ENCODE data around the gene ARHGAP1. TPM values are rescaled to one million over a fixed set of nuclear protein-coding genes. Genes with fewer than 3 reads are reported as not detected.

Gene ARHGAP1
- total RNA-seq, 1 donor from 2014 or later: 104 TPM

GRCh38 chr11:46743043-46743442, 42.6 kb upstream of the ARHGAP1 start:
- Histone ChIP-seq H3K27me3 (no peaks in the 10 kb centered on the region), H3K4me1 (no peaks in the 10 kb centered on the region), H3K36me3 (peaks cover 39 to 67% of the 10 kb centered on the region in 2 donors), H3K9me3 (no peaks in the 10 kb centered on the region), H3K4me3 (no peak overlapping the region), H3K27ac (peak overlapping the region; percentile 18 to 72)
- DNase-seq (ENCODE audit: low spot score in 2 of 2): peak in 1 of 2 donors; percentile 27
- intact Hi-C loops (cut with DNase I): no loop called here
- no peak for TF ChIP-seq CTCF (IDR thresholded peaks at IDR 0.05)

GRCh38 chr11:46741600-46742484, 41.4 kb upstream of the ARHGAP1 start:
- H3K4me3 ChIP-seq: no peak overlapping the region
- no peaks in the 10 kb centered on the region for H3K9me3 ChIP-seq
- no peaks in the 10 kb centered on the region for H3K4me1 ChIP-seq
- peak in 1 of 2 donors; percentile 48 for DNase-seq (ENCODE audit: low spot score in 2 of 2)
- H3K27ac ChIP-seq: peak overlapping the region; percentile 18 to 72
- intact Hi-C loops (cut with DNase I): no loop called here
- no peak for TF ChIP-seq CTCF (IDR thresholded peaks at IDR 0.05)
- H3K36me3 ChIP-seq: peaks cover 31 to 55% of the 10 kb centered on the region in 2 donors
- H3K27me3 ChIP-seq: no peaks in the 10 kb centered on the region

- no peak for DNase-seq (ENCODE audit: low spot score in 2 of 2)
- TF ChIP-seq CTCF (IDR thresholded peaks at IDR 0.05): no peak
- H3K9me3 ChIP-seq: no peaks in the 10 kb centered on the region
- H3K27me3 ChIP-seq: no peaks in the 10 kb centered on the region
- peaks cover 16 to 31% of the 10 kb centered on the region in 2 donors for H3K36me3 ChIP-seq
- H3K4me3 ChIP-seq: no peak overlapping the region
- intact Hi-C loops (cut with DNase I): loop anchor here (5.0 kb wide), 1 partner anchor 37 kb away; the partner anchor contains the start of genes ARHGAP1 and ZNF408
- no peak overlapping the region for H3K27ac ChIP-seq
- H3K4me1 ChIP-seq: no peaks in the 10 kb centered on the region
These were observed 38.5 kb upstream of the ARHGAP1 start for GRCh38 chr11:46738887-46739286.

DNA sequence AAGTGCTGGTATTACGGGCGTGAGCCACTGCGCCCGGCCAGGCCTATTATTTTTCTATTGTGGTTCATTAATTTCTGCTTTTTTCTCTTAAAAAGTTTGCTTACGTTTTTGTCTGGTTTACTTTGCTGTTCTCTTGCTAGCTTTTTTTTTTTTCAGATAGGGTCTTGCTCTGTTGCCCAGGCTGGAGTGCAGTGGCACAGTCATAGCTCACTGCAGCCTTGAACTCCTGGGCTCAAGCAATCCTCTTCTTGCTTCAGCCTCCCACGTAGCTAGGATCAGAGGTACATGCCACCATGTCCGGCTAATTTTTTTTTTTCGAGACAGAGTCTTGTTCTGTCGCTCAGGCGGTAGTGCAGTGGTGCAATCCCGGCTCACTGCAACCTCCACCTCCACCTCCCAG, 37.3 kb upstream of the ARHGAP1 start:
- Histone ChIP-seq H3K36me3 (peaks cover 4 to 20% of the 10 kb centered on the region in 2 donors), H3K9me3 (no peaks in the 10 kb centered on the region), H3K4me3 (no peak overlapping the region), H3K27ac (no peak overlapping the region), H3K27me3 (no peaks in the 10 kb centered on the region), H3K4me1 (no peaks in the 10 kb centered on the region)
- TF ChIP-seq CTCF (IDR thresholded peaks at IDR 0.05): no peak
- no peak for DNase-seq (ENCODE audit: low spot score in 2 of 2)
- intact Hi-C loops (cut with DNase I): loop anchor here (2.0 to 5.0 kb wide), 2 partner anchors 27 to 35 kb away; partner anchors contain the start of genes ARHGAP1 and ZNF408

DNA sequence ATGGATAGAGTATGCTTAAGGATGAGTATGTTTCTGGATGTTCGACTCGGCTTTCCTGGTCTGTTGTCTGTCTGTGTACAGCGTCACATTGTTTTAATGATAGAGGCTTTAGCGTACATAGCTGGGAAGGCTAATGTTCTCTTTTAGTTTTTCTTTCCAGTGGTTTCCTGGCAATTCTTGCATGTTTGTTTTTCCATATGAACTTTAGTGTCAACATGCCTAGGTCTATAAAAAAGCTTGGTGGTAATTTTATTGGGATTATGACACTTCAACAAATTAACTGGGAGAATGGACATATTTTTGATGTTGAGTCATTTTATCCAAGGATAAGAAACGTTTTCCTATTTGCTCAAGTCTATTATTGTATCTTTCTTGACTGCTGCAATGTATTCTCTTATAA, 36.2 kb upstream of the ARHGAP1 start:
- H3K27ac ChIP-seq: peak overlapping the region in 1 of 2 donors; percentile 4
- intact Hi-C loops (cut with DNase I): loop anchor here (2.0 to 5.0 kb wide), 2 partner anchors 26 to 34 kb away; partner anchors contain the start of genes ARHGAP1 and ZNF408
- no peaks in the 10 kb centered on the region for H3K4me1 ChIP-seq
- H3K9me3 ChIP-seq: no peaks in the 10 kb centered on the region
- no peak for TF ChIP-seq CTCF (IDR thresholded peaks at IDR 0.05)
- H3K36me3 ChIP-seq: peaks cover 3 to 9% of the 10 kb centered on the region in 2 donors
- no peak for DNase-seq (ENCODE audit: low spot score in 2 of 2)
- no peak overlapping the region for H3K4me3 ChIP-seq
- no peaks in the 10 kb centered on the region for H3K27me3 ChIP-seq
